Stimulated activated CD8-positive, alpha-beta memory T cell treated with anti-CD3 and anti-CD28 coated beads, Interleukin-7, amount 100 ng/mL, for 48 hours (primary cell): ENCODE results near the gene TNFRSF8.

Experiments used
- DNase-seq, 2 donors: peaks; one replicate each; pipeline ENCODE4 v3.0.0-alpha.2; 2020; ENCODE audit warnings: low read depth in 1 of 2; ENCODE audit errors: extremely low read depth in 1 of 2

The TNFRSF8 gene

GRCh38 chr1:12172042-12172851 is 109.1 kb downstream of the TNFRSF8 start:
- no peak for DNase-seq

- DNase-seq: no peak
These were observed 110.0 kb downstream of the TNFRSF8 start for GRCh38 chr1:12173041-12173509.

- peak; percentile 77 to 90 for DNase-seq
These were observed 110.6 kb downstream of the TNFRSF8 start for GRCh38 chr1:12173631-12174121.

- DNase-seq: no peak
These were observed 112.1 kb downstream of the TNFRSF8 start for GRCh38 chr1:12174924-12175810.

- DNase-seq: no peak
These were observed 113.4 kb downstream of the TNFRSF8 start for GRCh38 chr1:12176298-12177118.

- DNase-seq: no peak
These were observed 114.3 kb downstream of the TNFRSF8 start for GRCh38 chr1:12177156-12177998.

GRCh38 chr1:12177999-12178441 is 114.9 kb downstream of the TNFRSF8 start:
- peak; percentile 78 to 97 for DNase-seq

GRCh38 chr1:12178511-12178910 is 115.4 kb downstream of the TNFRSF8 start:
- DNase-seq: no peak

GRCh38 chr1:12179111-12179519 is 116.0 kb downstream of the TNFRSF8 start:
- peak; percentile 63 to 89 for DNase-seq

- DNase-seq: no peak
These were observed 116.6 kb downstream of the TNFRSF8 start for GRCh38 chr1:12179676-12180075.

GRCh38 chr1:12180315-12180714 is 117.2 kb downstream of the TNFRSF8 start:
- DNase-seq: no peak

- DNase-seq: no peak
These were observed 117.8 kb downstream of the TNFRSF8 start for GRCh38 chr1:12180903-12181302.

- DNase-seq: no peak
These were observed 118.5 kb downstream of the TNFRSF8 start for GRCh38 chr1:12181568-12181967.

GRCh38 chr1:12182410-12182984 is 119.4 kb downstream of the TNFRSF8 start:
- DNase-seq: no peak

GRCh38 chr1:12183095-12183794 is 120.1 kb downstream of the TNFRSF8 start:
- no peak for DNase-seq

GRCh38 chr1:12184008-12184681 is 121.0 kb downstream of the TNFRSF8 start:
- DNase-seq: no peak

- DNase-seq: no peak
These were observed 122.2 kb downstream of the TNFRSF8 start for GRCh38 chr1:12185036-12185917.
